Stimulated activated CD4-positive, alpha-beta T cell treated with anti-CD3 and anti-CD28 coated beads, Interleukin-4, amount 100 ng/mL, for 1 hour (primary cell): ENCODE data around the gene TRPV3.
"Not testable (repeated sequence)": the region's sequence is repeated elsewhere in the genome, so short reads cannot be mapped to it uniquely, and the experiment has no call there.

Experiments used
- DNase-seq: peaks from one replicate; pipeline ENCODE4 v3.0.0-alpha.2; 2020

Gene TRPV3

GRCh38 chr17:3514873-3515272 lies 42.7 kb downstream of the TRPV3 start:
- DNase-seq = no peak

- DNase-seq = not testable (repeated sequence)
These were observed 43.4 kb downstream of the TRPV3 start for GRCh38 chr17:3514167-3514566.

- DNase-seq = no peak
These were observed 44.1 kb downstream of the TRPV3 start for GRCh38 chr17:3513305-3514035.

GRCh38 chr17:3512505-3513171 lies 45.0 kb downstream of the TRPV3 start:
- no peak for DNase-seq

- DNase-seq = no peak
These were observed 45.6 kb downstream of the TRPV3 start for GRCh38 chr17:3511852-3512504.

GRCh38 chr17:3510090-3510489 lies 47.5 kb downstream of the TRPV3 start:
- DNase-seq = no peak

- DNase-seq = no peak
These were observed 49.7 kb downstream of the TRPV3 start for GRCh38 chr17:3507869-3508268.

GRCh38 chr17:3507071-3507470 lies 50.5 kb downstream of the TRPV3 start:
- DNase-seq = no peak

- DNase-seq = no peak
These were observed 51.6 kb downstream of the TRPV3 start for GRCh38 chr17:3506054-3506453.

GRCh38 chr17:3505008-3505407 lies 52.6 kb downstream of the TRPV3 start:
- DNase-seq = no peak

- DNase-seq = no peak
These were observed 54.3 kb downstream of the TRPV3 start for GRCh38 chr17:3503285-3503684.

- DNase-seq = no peak
These were observed 55.1 kb downstream of the TRPV3 start for GRCh38 chr17:3502466-3502865.

- DNase-seq = no peak
These were observed 56.3 kb downstream of the TRPV3 start for GRCh38 chr17:3501344-3501743.

GRCh38 chr17:3497101-3497500 lies 60.5 kb downstream of the TRPV3 start:
- DNase-seq = no peak

- DNase-seq = no peak
These were observed 72.0 kb downstream of the TRPV3 start for GRCh38 chr17:3485481-3486068.

- no peak for DNase-seq
These were observed 74.8 kb downstream of the TRPV3 start for GRCh38 chr17:3482852-3483251.

GRCh38 chr17:3479988-3480387 lies 77.6 kb downstream of the TRPV3 start:
- DNase-seq = no peak

- no peak for DNase-seq
These were observed 81.6 kb downstream of the TRPV3 start, which contains the start of gene ASPA for GRCh38 chr17:3475812-3476610. TSS of gene ASPA (plus strand) at chr17:3475997. CDS start at chr17:3476160, 163 bp downstream.

GRCh38 chr17:3475251-3475685 lies 82.3 kb downstream of the TRPV3 start:
- DNase-seq = no peak

GRCh38 chr17:3474212-3474611 lies 83.4 kb downstream of the TRPV3 start:
- no peak for DNase-seq

GRCh38 chr17:3472137-3472536 lies 85.5 kb downstream of the TRPV3 start:
- DNase-seq = no peak

GRCh38 chr17:3471599-3471998 lies 86.0 kb downstream of the TRPV3 start, which contains the start of gene SPATA22:
TSS of gene SPATA22 (minus strand) at chr17:3471819. CDS start at chr17:3469325, 2,494 bp downstream.
- no peak for DNase-seq

GRCh38 chr17:3469529-3469928 lies 88.1 kb downstream of the TRPV3 start:
- no peak for DNase-seq
